ENCODE measurements around the gene XPR1.
"Not testable (repeated sequence)": the region's sequence is repeated elsewhere in the genome, so short reads cannot be mapped to it uniquely, and the experiment has no call there.

Gene XPR1

DNA sequence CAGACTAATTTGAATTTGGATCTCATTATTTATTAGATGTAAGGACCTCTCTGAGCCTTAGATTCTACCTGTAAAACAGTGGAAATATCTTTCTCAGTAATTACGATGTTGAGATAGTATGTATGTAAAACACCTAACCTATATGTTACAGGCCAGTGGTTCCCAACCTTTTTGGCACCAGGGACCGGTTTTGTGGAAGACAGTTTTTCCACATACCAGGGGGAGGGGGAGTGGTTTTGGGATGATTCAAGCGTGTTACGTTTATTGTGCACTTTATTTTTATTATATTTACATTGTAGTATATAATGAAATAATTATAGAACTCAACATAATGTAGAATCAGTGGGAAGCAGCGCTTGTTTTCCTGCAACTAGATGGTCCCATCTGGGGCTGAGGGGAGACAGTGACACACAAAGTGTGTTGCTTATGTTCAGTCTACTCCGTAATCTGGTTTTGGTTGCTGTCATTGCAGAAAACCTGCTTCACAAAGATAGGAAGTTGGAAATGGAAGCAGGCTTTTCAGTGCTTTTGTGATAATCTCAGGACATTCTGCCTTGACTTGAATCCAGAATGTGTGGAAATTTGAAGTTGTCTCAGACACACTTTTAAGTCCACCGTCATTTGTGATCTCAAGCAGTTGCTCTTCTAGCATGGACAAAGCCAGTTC, 12.8 kb downstream of the XPR1 start:
- Histone ChIP-seq H3K27ac (ENCODE audit: low read depth, low read length) (no peak overlapping the region), H3F3A (ENCODE audit: control insufficient read depth, insufficient read depth) (no peaks in the 10 kb centered on the region), H3K9me3 (ENCODE audit: control insufficient read depth, insufficient read depth, low read length) (no peaks in the 10 kb centered on the region), H3K9me2 (replicated peaks; ENCODE audit: control insufficient read depth, low read length) (no peaks in the 10 kb centered on the region), H3K36me3 (ENCODE audit: control insufficient read depth, low read length) (no peaks in the 10 kb centered on the region), H3K79me2 (ENCODE audit: control insufficient read depth, low read length) (peaks cover 11% of the 10 kb centered on the region), H4K20me1 (ENCODE audit: control insufficient read depth, insufficient read depth, low read depth, low read length) (no peaks in the 10 kb centered on the region), H3K4me2 (ENCODE audit: low read length) (no peak overlapping the region), H3K27me3 (ENCODE audit: control insufficient read depth, low read length) (no peaks in the 10 kb centered on the region), H3K4me3 (ENCODE audit: low read length) (no peak overlapping the region), H3K4me1 (ENCODE audit: control insufficient read depth, low read length) (peaks cover 11% of the 10 kb centered on the region)
- TF ChIP-seq, protein P1, sequence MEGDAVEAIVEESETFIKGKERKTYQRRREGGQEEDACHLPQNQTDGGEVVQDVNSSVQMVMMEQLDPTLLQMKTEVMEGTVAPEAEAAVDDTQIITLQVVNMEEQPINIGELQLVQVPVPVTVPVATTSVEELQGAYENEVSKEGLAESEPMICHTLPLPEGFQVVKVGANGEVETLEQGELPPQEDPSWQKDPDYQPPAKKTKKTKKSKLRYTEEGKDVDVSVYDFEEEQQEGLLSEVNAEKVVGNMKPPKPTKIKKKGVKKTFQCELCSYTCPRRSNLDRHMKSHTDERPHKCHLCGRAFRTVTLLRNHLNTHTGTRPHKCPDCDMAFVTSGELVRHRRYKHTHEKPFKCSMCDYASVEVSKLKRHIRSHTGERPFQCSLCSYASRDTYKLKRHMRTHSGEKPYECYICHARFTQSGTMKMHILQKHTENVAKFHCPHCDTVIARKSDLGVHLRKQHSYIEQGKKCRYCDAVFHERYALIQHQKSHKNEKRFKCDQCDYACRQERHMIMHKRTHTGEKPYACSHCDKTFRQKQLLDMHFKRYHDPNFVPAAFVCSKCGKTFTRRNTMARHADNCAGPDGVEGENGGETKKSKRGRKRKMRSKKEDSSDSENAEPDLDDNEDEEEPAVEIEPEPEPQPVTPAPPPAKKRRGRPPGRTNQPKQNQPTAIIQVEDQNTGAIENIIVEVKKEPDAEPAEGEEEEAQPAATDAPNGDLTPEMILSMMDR (IDR thresholded peaks at IDR 0.05; ENCODE audit: low read depth, low read length, poor library complexity, severe bottlenecking) = no peak
- TF ChIP-seq EZH2phosphoT487 (IDR thresholded peaks at IDR 0.05; ENCODE audit: borderline replicate concordance, low read length) = no peak

DNA sequence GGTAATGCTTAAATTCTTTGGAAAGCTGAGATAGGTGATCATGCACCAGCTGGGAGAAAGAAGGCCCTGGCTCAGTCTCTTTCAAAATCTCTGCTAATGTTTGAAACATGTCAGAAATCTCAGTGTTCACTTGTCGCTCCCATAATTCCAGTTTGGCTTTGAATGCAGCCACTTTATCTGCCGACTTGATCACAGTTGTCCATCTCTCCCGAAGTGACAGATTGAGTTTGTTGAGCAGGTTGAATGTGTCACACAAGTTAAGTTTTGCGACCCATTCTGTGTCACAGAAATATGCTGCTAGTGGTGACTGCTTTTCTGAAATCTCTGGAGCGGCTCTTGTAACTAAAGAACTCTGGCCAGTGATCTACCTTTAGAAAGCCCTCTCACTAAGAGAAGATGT, 13.4 kb downstream of the XPR1 start:
- H3K4me3 ChIP-seq (ENCODE audit: low read length); H3K9me3 ChIP-seq (ENCODE audit: control insufficient read depth, insufficient read depth, low read length); H3K36me3 ChIP-seq (ENCODE audit: control insufficient read depth, low read length); H3K27ac ChIP-seq (ENCODE audit: low read depth, low read length); H3F3A ChIP-seq (ENCODE audit: control insufficient read depth, insufficient read depth); H3K79me2 ChIP-seq (ENCODE audit: control insufficient read depth, low read length); H3K4me2 ChIP-seq (ENCODE audit: low read length); H3K9me2 ChIP-seq (replicated peaks; ENCODE audit: control insufficient read depth, low read length); H3K27me3 ChIP-seq (ENCODE audit: control insufficient read depth, low read length); H4K20me1 ChIP-seq (ENCODE audit: control insufficient read depth, insufficient read depth, low read depth, low read length): not testable (repeated sequence)
- H3K4me1 ChIP-seq (ENCODE audit: control insufficient read depth, low read length) = peaks cover 14% of the 10 kb centered on the region

- Histone ChIP-seq H3K9me3 (ENCODE audit: control insufficient read depth, insufficient read depth, low read length) (no peaks in the 10 kb centered on the region), H3K9me2 (replicated peaks; ENCODE audit: control insufficient read depth, low read length) (no peaks in the 10 kb centered on the region), H3K4me1 (ENCODE audit: control insufficient read depth, low read length) (peaks cover 14% of the 10 kb centered on the region), H3K4me2 (ENCODE audit: low read length) (no peak overlapping the region), H3K27me3 (ENCODE audit: control insufficient read depth, low read length) (no peaks in the 10 kb centered on the region), H3K4me3 (ENCODE audit: low read length) (no peak overlapping the region), H3K27ac (ENCODE audit: low read depth, low read length) (no peak overlapping the region), H4K20me1 (ENCODE audit: control insufficient read depth, insufficient read depth, low read depth, low read length) (no peaks in the 10 kb centered on the region), H3F3A (ENCODE audit: control insufficient read depth, insufficient read depth) (no peaks in the 10 kb centered on the region), H3K79me2 (ENCODE audit: control insufficient read depth, low read length) (peaks cover 7% of the 10 kb centered on the region), H3K36me3 (ENCODE audit: control insufficient read depth, low read length) (no peaks in the 10 kb centered on the region)
- TF ChIP-seq, protein P1 (IDR thresholded peaks at IDR 0.05; ENCODE audit: low read depth, low read length, poor library complexity, severe bottlenecking) = no peak
- no peak for TF ChIP-seq EZH2phosphoT487 (IDR thresholded peaks at IDR 0.05; ENCODE audit: borderline replicate concordance, low read length)
Measured at GRCh38 chr1:180646093-180646492, 14.3 kb downstream of the XPR1 start.

DNA sequence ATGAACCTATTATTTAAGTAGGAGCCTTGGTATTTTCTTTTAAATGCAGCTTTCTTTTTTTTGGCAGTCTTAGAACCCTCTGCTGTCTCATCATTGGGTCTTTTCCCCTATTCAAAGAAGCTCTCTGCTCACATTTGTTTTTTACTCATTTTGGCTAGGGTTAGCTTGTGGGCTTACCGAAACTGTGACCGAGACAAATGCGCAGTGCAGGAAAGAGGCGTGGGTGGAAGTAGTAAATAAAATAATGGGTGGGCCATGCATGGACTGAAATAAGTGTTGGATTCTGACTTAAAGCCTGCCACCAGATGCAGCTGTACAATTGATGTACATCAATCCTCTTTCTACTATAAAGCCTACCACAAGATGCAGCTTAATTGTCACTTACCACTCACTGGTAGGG, 14.7 kb downstream of the XPR1 start:
- no peak overlapping the region for H3K4me3 ChIP-seq (ENCODE audit: low read length)
- no peaks in the 10 kb centered on the region for H3K9me3 ChIP-seq (ENCODE audit: control insufficient read depth, insufficient read depth, low read length)
- H3K27me3 ChIP-seq (ENCODE audit: control insufficient read depth, low read length) = no peaks in the 10 kb centered on the region
- H3K4me1 ChIP-seq (ENCODE audit: control insufficient read depth, low read length) = peaks cover 14% of the 10 kb centered on the region
- no peak overlapping the region for H3K4me2 ChIP-seq (ENCODE audit: low read length)
- H3K36me3 ChIP-seq (ENCODE audit: control insufficient read depth, low read length) = no peaks in the 10 kb centered on the region
- no peaks in the 10 kb centered on the region for H3K9me2 ChIP-seq (replicated peaks; ENCODE audit: control insufficient read depth, low read length)
- H4K20me1 ChIP-seq (ENCODE audit: control insufficient read depth, insufficient read depth, low read depth, low read length) = no peaks in the 10 kb centered on the region
- peaks cover 7% of the 10 kb centered on the region for H3K79me2 ChIP-seq (ENCODE audit: control insufficient read depth, low read length)
- H3K27ac ChIP-seq (ENCODE audit: low read depth, low read length) = no peak overlapping the region
- TF ChIP-seq, protein P1 (IDR thresholded peaks at IDR 0.05; ENCODE audit: low read depth, low read length, poor library complexity, severe bottlenecking) = no peak
- H3F3A ChIP-seq (ENCODE audit: control insufficient read depth, insufficient read depth) = no peaks in the 10 kb centered on the region

All from DOHH2 (cell line).